OCI-LY3 (cell line): Measurements from ENCODE around the gene RASA2.
"Not testable (repeated sequence)": the region's sequence is repeated elsewhere in the genome, so short reads cannot be mapped to it uniquely, and the experiment has no call there.

ENCODE experiments used
- H2AFZ ChIP-seq: fragments of 200-600, 300-600 bp; shearing (Covaris generic); 2 replicates; pipeline ENCODE4 v1.6.0; 2014; ENCODE audit warnings: antibody characterized with exemption, low read depth, low read length
- H3K27ac ChIP-seq: fragments of 200-600, 300-600 bp; sonication (generic); 2 replicates; pipeline ENCODE4 v1.5.1; 2014; ENCODE audit warnings: mild to moderate bottlenecking, low read length, moderate library complexity, mixed read lengths
- H3K27me3 ChIP-seq: fragments of 200-600, 300-600 bp; sonication (generic); 2 replicates; pipeline ENCODE4 v1.6.1; 2014; ENCODE audit warnings: low read depth, low read length, mixed read lengths
- H3K36me3 ChIP-seq: fragments of 200-600, 300-600 bp; sonication (generic); replicated peaks from 2 replicates; pipeline ENCODE3; 2014; ENCODE audit warnings: low read depth, low read length, mixed read lengths
- H3K4me1 ChIP-seq: fragments of 300-600, 200-600 bp; sonication (generic); 2 replicates; pipeline ENCODE4 v1.6.1; 2014; ENCODE audit warnings: low read length, mixed read lengths
- H3K4me2 ChIP-seq: fragments of 200-600, 300-600 bp; sonication (generic); 2 replicates; pipeline ENCODE4 v1.6.1; 2014; ENCODE audit warnings: low read length, mixed read lengths
- H3K4me3 ChIP-seq: fragments of 300-600, 200-600 bp; sonication (generic); 2 replicates; pipeline ENCODE4 v1.5.1; 2014; ENCODE audit warnings: antibody characterized with exemption, mild to moderate bottlenecking, low read length, moderate library complexity
- H3K79me2 ChIP-seq: fragments of 300-600, 200-600 bp; shearing (Covaris generic); 2 replicates; pipeline ENCODE4 v1.6.1; 2014; ENCODE audit warnings: mild to moderate bottlenecking, low read length, mixed read lengths
- H3K9ac ChIP-seq: fragments of 300-600, 200-600 bp; shearing (Covaris generic); 2 replicates; pipeline ENCODE4 v1.6.0; 2014; ENCODE audit warnings: mild to moderate bottlenecking, low read length, moderate library complexity
- H3K9me3 ChIP-seq: fragments of 200-600, 300-600 bp; shearing (Covaris generic); 2 replicates; pipeline ENCODE4 v1.6.1; 2014; ENCODE audit warnings: low read length, mixed read lengths; ENCODE audit not compliant: insufficient read depth
- H4K20me1 ChIP-seq: fragments of 200-600, 300-600 bp; sonication (generic); 2 replicates; pipeline ENCODE4 v1.6.1; 2016; ENCODE audit warnings: low read length, mixed read lengths; ENCODE audit not compliant: insufficient read depth
- CTCF ChIP-seq: fragments of 200-600, 300-600 bp; sonication (generic); IDR thresholded peaks from 2 replicates; pipeline ENCODE4 v1.5.1; 2014; ENCODE audit warnings: antibody characterized with exemption, low read length, low read depth
- EZH2phosphoT487 ChIP-seq: fragments of 200-600 bp; shearing (Covaris generic); IDR thresholded peaks from 2 replicates; pipeline ENCODE4 v1.6.1; 2018; ENCODE audit warnings: antibody characterized with exemption, mixed run types, low read depth

Gene RASA2

GRCh38 chr3:141529717-141530414, 43.0 kb downstream of the RASA2 start:
- Histone ChIP-seq H3K27ac (no peak overlapping the region), H3K4me2 (no peak overlapping the region), H3K79me2 (no peaks in the 10 kb centered on the region)

DNA sequence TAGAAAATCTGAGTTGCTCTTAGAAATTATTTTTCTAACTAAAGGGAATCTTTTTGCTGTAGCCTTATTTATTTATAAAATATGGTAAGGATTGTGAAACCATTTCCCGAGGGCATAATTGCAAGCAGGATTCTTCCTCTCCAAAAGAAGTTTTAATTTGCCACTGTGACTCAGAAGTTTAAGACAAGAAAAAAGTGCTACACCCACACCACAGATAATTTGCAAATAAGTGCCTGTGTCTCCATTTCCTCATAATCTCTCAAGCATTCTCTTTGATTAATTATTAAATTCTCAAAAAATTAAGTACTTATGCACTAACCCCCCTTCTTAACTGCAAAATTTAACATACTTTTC, 43.6 kb downstream of the RASA2 start:
- Histone ChIP-seq H3K27ac (no peak overlapping the region), H2AFZ (no peak overlapping the region), H3K36me3 (peaks cover 2% of the 10 kb centered on the region), H3K79me2 (no peaks in the 10 kb centered on the region), H3K4me2 (no peak overlapping the region), H3K4me3 (no peak overlapping the region), H3K9me3 (no peaks in the 10 kb centered on the region), H4K20me1 (no peaks in the 10 kb centered on the region), H3K9ac (no peak overlapping the region), H3K4me1 (no peaks in the 10 kb centered on the region), H3K27me3 (no peaks in the 10 kb centered on the region)
- TF ChIP-seq EZH2phosphoT487 (no peak), CTCF (no peak)

More at GRCh38 chr3:141529717-141530414, 43.0 kb downstream of the RASA2 start:
- Histone ChIP-seq H3K4me3 (no peak overlapping the region), H3K27me3 (no peaks in the 10 kb centered on the region), H3K36me3 (no peaks in the 10 kb centered on the region), H3K4me1 (no peaks in the 10 kb centered on the region), H2AFZ (no peak overlapping the region), H3K9ac (no peak overlapping the region), H4K20me1 (no peaks in the 10 kb centered on the region), H3K9me3 (no peaks in the 10 kb centered on the region)
- TF ChIP-seq EZH2phosphoT487 (no peak), CTCF (no peak)

GRCh38 chr3:141532609-141533008, 45.8 kb downstream of the RASA2 start:
- H3K4me1 ChIP-seq, result no peaks in the 10 kb centered on the region

DNA sequence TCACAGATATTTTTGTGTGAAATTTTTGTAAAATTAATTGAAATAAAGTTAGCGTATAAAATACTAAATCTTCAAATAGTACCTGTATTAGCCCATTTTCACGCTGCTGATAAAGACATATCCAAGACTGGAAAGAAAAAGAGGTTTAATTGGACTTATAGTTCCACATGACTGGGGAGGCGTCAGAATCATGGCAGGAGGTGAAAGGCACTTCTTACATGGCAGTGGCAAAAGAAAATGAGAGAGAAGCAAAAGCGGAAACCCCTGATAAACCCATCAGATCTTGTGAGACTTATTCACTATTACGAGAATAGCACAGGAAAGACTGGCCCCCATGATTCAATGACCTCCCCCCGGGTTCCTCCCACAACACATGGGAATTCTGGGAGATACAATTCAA, 49.2 kb downstream of the RASA2 start:
- H3K4me3 ChIP-seq, H3K4me2 ChIP-seq, H4K20me1 ChIP-seq, H3K36me3 ChIP-seq, H2AFZ ChIP-seq, H3K4me1 ChIP-seq, H3K9me3 ChIP-seq, H3K79me2 ChIP-seq, H3K27ac ChIP-seq, H3K27me3 ChIP-seq, H3K9ac ChIP-seq: not testable (repeated sequence)

More at GRCh38 chr3:141532609-141533008, 45.8 kb downstream of the RASA2 start:
- no peak overlapping the region for H3K4me3 ChIP-seq
- TF ChIP-seq EZH2phosphoT487 (no peak), CTCF (no peak)
- no peak overlapping the region for H2AFZ ChIP-seq
- no peak overlapping the region for H3K9ac ChIP-seq
- no peak overlapping the region for H3K27ac ChIP-seq
- peaks cover 6% of the 10 kb centered on the region for H3K36me3 ChIP-seq
- H4K20me1 ChIP-seq, result no peaks in the 10 kb centered on the region
- no peaks in the 10 kb centered on the region for H3K9me3 ChIP-seq
- H3K4me2 ChIP-seq, result no peak overlapping the region
- H3K79me2 ChIP-seq, result no peaks in the 10 kb centered on the region
- no peaks in the 10 kb centered on the region for H3K27me3 ChIP-seq

DNA sequence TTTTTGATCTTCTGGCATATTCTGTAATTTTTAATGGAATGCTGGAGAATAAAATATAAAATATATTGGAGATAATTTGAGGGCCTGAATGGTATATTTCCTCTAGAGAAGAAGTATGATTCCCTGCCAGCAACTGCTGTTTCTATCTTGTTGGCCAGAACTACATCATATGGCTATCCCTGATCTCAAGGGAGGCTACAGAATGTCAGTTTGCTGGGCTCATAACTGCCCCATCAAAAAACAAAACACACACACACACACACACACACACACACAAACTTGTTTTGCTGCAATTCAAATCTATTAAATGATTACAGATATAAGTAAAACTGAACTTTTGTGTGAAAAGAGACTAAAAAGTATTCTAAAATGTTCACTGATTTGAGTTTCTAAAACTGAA, 51.0 kb downstream of the RASA2 start:
- peaks cover 15% of the 10 kb centered on the region for H3K36me3 ChIP-seq
- no peak overlapping the region for H2AFZ ChIP-seq
- peaks cover 6% of the 10 kb centered on the region for H3K4me1 ChIP-seq
- H3K4me2 ChIP-seq, result no peak overlapping the region
- no peaks in the 10 kb centered on the region for H3K79me2 ChIP-seq
- no peaks in the 10 kb centered on the region for H3K9me3 ChIP-seq
- H3K27me3 ChIP-seq, result no peaks in the 10 kb centered on the region
- H3K9ac ChIP-seq, result no peak overlapping the region
- no peaks in the 10 kb centered on the region for H4K20me1 ChIP-seq
- H3K27ac ChIP-seq, result no peak overlapping the region
- H3K4me3 ChIP-seq, result no peak overlapping the region
- no peak for TF ChIP-seq EZH2phosphoT487
- no peak for TF ChIP-seq CTCF
